CD4-positive, alpha-beta T cell treated with Interleukin-15 for 4 hours (primary cell): ENCODE data around the gene HSPA1B.
"Not testable (repeated sequence)": the region's sequence is repeated elsewhere in the genome, so short reads cannot be mapped to it uniquely, and the experiment has no call there.

ENCODE experiments used
- DNase-seq: peaks from one replicate; pipeline ENCODE4 v3.0.0-alpha.2; 2020; ENCODE audit warnings: low spot score

The HSPA1B gene

GRCh38 chr6:31829633-31830283 is 2.2 kb downstream of the HSPA1B start:
- DNase-seq = peak; percentile 46

- no peak for DNase-seq
Measured at GRCh38 chr6:31830886-31831335, 3.4 kb downstream of the HSPA1B start.

- DNase-seq = no peak
Measured at GRCh38 chr6:31831350-31832215, 4.0 kb downstream of the HSPA1B start.

GRCh38 chr6:31834367-31835250 is 7.1 kb downstream of the HSPA1B start:
- peak; percentile 78 for DNase-seq

- DNase-seq = no peak
Measured at GRCh38 chr6:31836047-31836473, 8.5 kb downstream of the HSPA1B start.

GRCh38 chr6:31836474-31837368 is 9.2 kb downstream of the HSPA1B start:
- no peak for DNase-seq

- DNase-seq = no peak
Measured at GRCh38 chr6:31837369-31838113, 10.0 kb downstream of the HSPA1B start.

- DNase-seq = not testable (repeated sequence)
Measured at GRCh38 chr6:31838114-31838553, 10.6 kb downstream of the HSPA1B start.

- DNase-seq = no peak
Measured at GRCh38 chr6:31838968-31839367, 11.4 kb downstream of the HSPA1B start.

- DNase-seq = not testable (repeated sequence)
Measured at GRCh38 chr6:31839779-31840126, 12.2 kb downstream of the HSPA1B start.

GRCh38 chr6:31842053-31842452 is 14.5 kb downstream of the HSPA1B start:
- DNase-seq = no peak

- DNase-seq = no peak
Measured at GRCh38 chr6:31844507-31844906, 17.0 kb downstream of the HSPA1B start.

GRCh38 chr6:31847276-31847978 is 19.9 kb downstream of the HSPA1B start:
- no peak for DNase-seq

GRCh38 chr6:31850765-31851484 is 23.4 kb downstream of the HSPA1B start:
- DNase-seq = no peak

- no peak for DNase-seq
Measured at GRCh38 chr6:31851485-31851832, 23.9 kb downstream of the HSPA1B start.

- not testable (repeated sequence) for DNase-seq
Measured at GRCh38 chr6:31851980-31852718, 24.6 kb downstream of the HSPA1B start.

- not testable (repeated sequence) for DNase-seq
Measured at GRCh38 chr6:31857774-31858173, 30.2 kb downstream of the HSPA1B start.

- DNase-seq = no peak
Measured at GRCh38 chr6:31858707-31859106, 31.2 kb downstream of the HSPA1B start.

- DNase-seq = no peak
Measured at GRCh38 chr6:31859923-31860322, 32.4 kb downstream of the HSPA1B start.
